ENCODE data around the gene CABLES2. TPM values are rescaled to one million over a fixed set of nuclear protein-coding genes. Genes with fewer than 3 reads are reported as not detected.

CABLES2 gene
- total and polyA plus RNA-seq, 9 of the 15 experiments (the other 6 are each of a cell fraction or from before 2014, with no cell fraction given): 0.46 to 4.2 (median 1.6) TPM

DNA sequence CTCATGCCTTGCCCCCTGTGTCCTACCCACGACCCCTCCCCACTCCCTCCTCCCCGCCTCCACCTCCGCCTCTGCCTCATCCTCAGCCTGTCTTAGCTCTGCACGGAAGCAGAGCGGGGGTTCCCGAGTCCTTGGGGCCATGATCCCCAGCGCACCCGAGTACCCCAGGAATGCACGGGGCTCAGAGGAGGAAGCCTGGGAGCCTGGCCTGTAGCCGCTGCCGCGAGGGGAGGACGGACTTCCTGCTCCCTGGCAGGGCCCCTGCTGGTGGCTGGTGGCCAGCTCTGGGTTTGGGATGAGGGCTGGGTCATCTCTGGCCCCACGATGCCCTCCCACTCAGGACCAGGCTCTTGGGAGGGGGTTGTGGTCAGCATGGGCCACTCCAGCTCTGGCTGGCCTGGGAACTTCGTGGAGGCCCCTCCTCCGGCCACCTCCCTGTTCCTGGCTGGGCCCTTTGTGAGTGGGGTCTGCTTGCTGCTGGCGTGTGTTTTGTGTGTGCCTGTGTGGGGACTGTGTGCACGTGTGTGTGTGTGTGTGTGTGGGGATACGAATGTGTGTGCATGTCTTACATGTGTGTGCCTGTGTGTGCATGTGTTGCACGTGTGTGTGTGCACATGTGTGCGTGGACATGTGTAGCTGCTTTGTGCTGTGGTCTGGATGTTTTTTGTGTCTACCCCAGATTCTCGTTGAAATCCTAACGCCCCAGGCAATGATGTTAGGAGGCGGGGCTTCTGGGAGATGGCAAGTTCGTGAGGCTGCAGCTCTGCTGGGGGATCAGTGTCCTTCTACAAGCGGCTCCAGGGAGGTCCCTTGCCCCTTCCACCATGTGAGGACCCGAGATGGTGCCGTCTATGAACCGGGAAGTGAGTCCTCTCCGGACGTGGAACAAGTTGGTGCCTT is 21.6 kb upstream of the CABLES2 start:
- WGBS (ENCODE audit: insufficient coverage, low coverage, missing lambda C conversion rate): 5% methylated on average over 28 of the region's 31 CpGs
- FAIRE-seq (no peak), ATAC-seq (no peak), DNase-seq (ENCODE audit: extremely low read depth in 1 of 4, low spot score in 3 of 4) (no peak)
- intact Hi-C loops (cut with micrococcal nuclease): no loop called here
- H4K20me1 ChIP-seq (replicated peaks; ENCODE audit: control insufficient read depth, insufficient read depth, low read length): 0 out of 2 replicates have a peak, but pooled peaks cover 7% of the 10 kb centered on the region
- CTCF ChIA-PET (ENCODE audit: low intra/inter-chr PET ratio): no interaction called here
- peaks cover 16 to 82% of the 10 kb centered on the region in 2 experiments; a peak in 4 of 5 replicates for H3K27me3 ChIP-seq (ENCODE audit: control insufficient read depth in 2 of 2, insufficient read depth in 2 of 2, low read length in 2 of 2)
- no TSS peak for BruUV-seq (replicated peaks)
- no peak overlapping the region for H2AFZ ChIP-seq (ENCODE audit: low read depth, low read length)
- no peak overlapping the region for H3K4me3 ChIP-seq
- in situ Hi-C loops (cut with MboI): no loop called here
- no peaks in the 10 kb centered on the region for H3K9me1 ChIP-seq (ENCODE audit: control insufficient read depth, insufficient read depth, low read length)
- H3K4me1 ChIP-seq (replicated peaks in 1 of 2; ENCODE audit: control insufficient read depth in 2 of 2, insufficient read depth in 2 of 2, low read length in 2 of 2): peaks cover 0 to 53% of the 10 kb centered on the region in 2 experiments; a peak in 2 of 5 replicates
- no peaks in the 10 kb centered on the region for H3K36me3 ChIP-seq (ENCODE audit: control insufficient read depth, insufficient read depth, low read length)
- H3K4me2 ChIP-seq (ENCODE audit: insufficient read depth, low read length): no peak overlapping the region
- TF ChIP-seq, protein P1, sequence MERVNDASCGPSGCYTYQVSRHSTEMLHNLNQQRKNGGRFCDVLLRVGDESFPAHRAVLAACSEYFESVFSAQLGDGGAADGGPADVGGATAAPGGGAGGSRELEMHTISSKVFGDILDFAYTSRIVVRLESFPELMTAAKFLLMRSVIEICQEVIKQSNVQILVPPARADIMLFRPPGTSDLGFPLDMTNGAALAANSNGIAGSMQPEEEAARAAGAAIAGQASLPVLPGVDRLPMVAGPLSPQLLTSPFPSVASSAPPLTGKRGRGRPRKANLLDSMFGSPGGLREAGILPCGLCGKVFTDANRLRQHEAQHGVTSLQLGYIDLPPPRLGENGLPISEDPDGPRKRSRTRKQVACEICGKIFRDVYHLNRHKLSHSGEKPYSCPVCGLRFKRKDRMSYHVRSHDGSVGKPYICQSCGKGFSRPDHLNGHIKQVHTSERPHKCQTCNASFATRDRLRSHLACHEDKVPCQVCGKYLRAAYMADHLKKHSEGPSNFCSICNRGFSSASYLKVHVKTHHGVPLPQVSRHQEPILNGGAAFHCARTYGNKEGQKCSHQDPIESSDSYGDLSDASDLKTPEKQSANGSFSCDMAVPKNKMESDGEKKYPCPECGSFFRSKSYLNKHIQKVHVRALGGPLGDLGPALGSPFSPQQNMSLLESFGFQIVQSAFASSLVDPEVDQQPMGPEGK (CRISPR knock-in tag; IDR thresholded peaks at IDR 0.05; ENCODE audit: borderline replicate concordance): no peak
- no peak for TF ChIP-seq ZNF324 (CRISPR knock-in tag; IDR thresholded peaks at IDR 0.05)
- TF ChIP-seq IRF2 (CRISPR knock-in tag; IDR thresholded peaks at IDR 0.05): no peak
- peak; percentile 34; the same call in 1 of the 2 replicates for TF ChIP-seq SAFB (IDR thresholded peaks at IDR 0.05; ENCODE audit: borderline replicate concordance, low read depth, low read length)
- no peak for TF ChIP-seq ZNF668 (CRISPR knock-in tag; IDR thresholded peaks at IDR 0.05)
- peak; percentile 64 for TF ChIP-seq ZNF263 (CRISPR knock-in tag; IDR thresholded peaks at IDR 0.05; ENCODE audit: borderline replicate concordance)
- no peak for TF ChIP-seq TRIM28 (IDR thresholded peaks at IDR 0.05)
- no peak for TF ChIP-seq FOSL1 (tag; conservative IDR thresholded peaks at IDR 0.05)
- TF ChIP-seq ZEB2 (IDR thresholded peaks at IDR 0.05): no peak
- TF ChIP-seq KAT7 (CRISPR knock-in tag; IDR thresholded peaks at IDR 0.05; ENCODE audit: borderline replicate concordance): no peak
- TF ChIP-seq HMG20A (CRISPR knock-in tag; conservative IDR thresholded peaks at IDR 0.05): no peak
- TF ChIP-seq ZC3H4 (CRISPR knock-in tag; IDR thresholded peaks at IDR 0.05; ENCODE audit: borderline replicate concordance): no peak
- TF ChIP-seq, protein P2, sequence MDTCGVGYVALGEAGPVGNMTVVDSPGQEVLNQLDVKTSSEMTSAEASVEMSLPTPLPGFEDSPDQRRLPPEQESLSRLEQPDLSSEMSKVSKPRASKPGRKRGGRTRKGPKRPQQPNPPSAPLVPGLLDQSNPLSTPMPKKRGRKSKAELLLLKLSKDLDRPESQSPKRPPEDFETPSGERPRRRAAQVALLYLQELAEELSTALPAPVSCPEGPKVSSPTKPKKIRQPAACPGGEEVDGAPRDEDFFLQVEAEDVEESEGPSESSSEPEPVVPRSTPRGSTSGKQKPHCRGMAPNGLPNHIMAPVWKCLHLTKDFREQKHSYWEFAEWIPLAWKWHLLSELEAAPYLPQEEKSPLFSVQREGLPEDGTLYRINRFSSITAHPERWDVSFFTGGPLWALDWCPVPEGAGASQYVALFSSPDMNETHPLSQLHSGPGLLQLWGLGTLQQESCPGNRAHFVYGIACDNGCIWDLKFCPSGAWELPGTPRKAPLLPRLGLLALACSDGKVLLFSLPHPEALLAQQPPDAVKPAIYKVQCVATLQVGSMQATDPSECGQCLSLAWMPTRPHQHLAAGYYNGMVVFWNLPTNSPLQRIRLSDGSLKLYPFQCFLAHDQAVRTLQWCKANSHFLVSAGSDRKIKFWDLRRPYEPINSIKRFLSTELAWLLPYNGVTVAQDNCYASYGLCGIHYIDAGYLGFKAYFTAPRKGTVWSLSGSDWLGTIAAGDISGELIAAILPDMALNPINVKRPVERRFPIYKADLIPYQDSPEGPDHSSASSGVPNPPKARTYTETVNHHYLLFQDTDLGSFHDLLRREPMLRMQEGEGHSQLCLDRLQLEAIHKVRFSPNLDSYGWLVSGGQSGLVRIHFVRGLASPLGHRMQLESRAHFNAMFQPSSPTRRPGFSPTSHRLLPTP (IDR thresholded peaks at IDR 0.05; ENCODE audit: borderline replicate concordance, extremely low read depth, insufficient read length): no peak
- no peak for TF ChIP-seq PHF20 (IDR thresholded peaks at IDR 0.05; ENCODE audit: partially characterized antibody)
- no peak for TF ChIP-seq MYBL2 (IDR thresholded peaks at IDR 0.05; ENCODE audit: low read depth)
- TF ChIP-seq MYBL2 (CRISPR knock-in tag; IDR thresholded peaks at IDR 0.05; ENCODE audit: borderline replicate concordance): no peak
- no peak for TF ChIP-seq FOS (IDR thresholded peaks at IDR 0.05; ENCODE audit: extremely low read depth, insufficient read length)
- TF ChIP-seq KDM1A (IDR thresholded peaks at IDR 0.05): peak in 1 of 2 experiments; percentile 29; a peak in 1 of 4 replicates
- POLR2A ChIA-PET: no interaction called here
- H3K9ac ChIP-seq (ENCODE audit: insufficient read depth in 1 of 2, low read depth in 2 of 2, low read length in 2 of 2): peak overlapping the region in 1 of 2 experiments; percentile 48; a peak in 1 of 4 replicates
- no peak overlapping the region for H3K27ac ChIP-seq (ENCODE audit: extremely low read depth, low read depth, low read length)
- no peaks in the 10 kb centered on the region for H3K9me3 ChIP-seq (replicated peaks; ENCODE audit: control insufficient read depth, insufficient read depth, low read depth, low read length)
- no peaks in the 10 kb centered on the region for H3K79me2 ChIP-seq (ENCODE audit: control insufficient read depth, insufficient read depth, low read length)

Measured in K562 (cell line).